HG02885 (cell line): ENCODE data around the gene HIP1R.

Source experiments
- ATAC-seq: cut with Tn5 transposase; IDR thresholded peaks from one replicate; pipeline ENCODE4 v1.9.1; 2021; ENCODE audit warnings: mild to moderate bottlenecking; ENCODE audit not compliant: unreplicated experiment, poor library complexity

Gene HIP1R

GRCh38 chr12:122830517-122831214 is 4.6 kb upstream of the HIP1R start:
- ATAC-seq: no peak

DNA sequence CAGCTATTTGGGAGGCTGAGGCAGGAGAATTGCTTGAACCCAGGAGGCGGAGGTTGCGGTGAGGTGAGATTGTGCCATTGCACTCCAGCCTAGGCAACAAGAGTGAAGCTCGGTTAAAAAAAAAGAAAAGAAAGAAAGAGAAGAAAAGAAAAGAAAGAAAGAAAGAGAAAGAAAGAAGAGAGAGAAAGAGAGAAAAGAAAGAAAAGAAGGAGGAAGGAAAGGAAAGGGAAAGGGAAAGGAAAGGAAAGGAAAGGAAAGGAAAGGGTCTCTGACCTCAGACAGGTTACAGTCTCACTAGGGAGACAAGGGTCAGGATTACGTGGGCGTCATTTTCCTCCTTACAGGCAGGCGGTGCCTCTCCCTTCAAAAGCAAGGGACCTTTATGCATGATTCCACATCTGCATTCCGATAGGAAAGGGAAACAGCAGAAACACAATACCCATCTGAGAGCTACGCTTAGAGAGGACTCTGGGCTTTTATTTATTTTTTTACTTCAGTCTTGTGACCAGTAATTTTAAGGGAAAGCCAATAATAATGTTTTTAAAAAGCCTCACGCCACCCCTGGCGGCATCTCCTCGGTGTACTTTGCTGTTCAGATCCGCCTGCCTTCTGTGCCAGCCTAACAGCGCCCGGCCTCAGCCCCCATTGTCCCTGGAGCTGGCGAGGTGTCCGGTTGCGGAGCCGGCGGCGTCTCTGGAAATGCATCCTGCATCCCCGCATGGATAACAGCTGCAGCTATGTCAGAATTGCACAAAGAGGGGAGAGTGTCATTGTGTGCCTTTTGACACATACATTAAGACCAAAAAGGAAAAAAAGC is 945 bp upstream of the HIP1R start:
- no peak for ATAC-seq

- no peak for ATAC-seq
Observed at GRCh38 chr12:122835750-122836026, 431 bp downstream of the HIP1R start.

GRCh38 chr12:122836027-122836921 is 1.0 kb downstream of the HIP1R start:
- no peak for ATAC-seq

GRCh38 chr12:122837306-122838265 is 2.3 kb downstream of the HIP1R start:
- no peak for ATAC-seq

DNA sequence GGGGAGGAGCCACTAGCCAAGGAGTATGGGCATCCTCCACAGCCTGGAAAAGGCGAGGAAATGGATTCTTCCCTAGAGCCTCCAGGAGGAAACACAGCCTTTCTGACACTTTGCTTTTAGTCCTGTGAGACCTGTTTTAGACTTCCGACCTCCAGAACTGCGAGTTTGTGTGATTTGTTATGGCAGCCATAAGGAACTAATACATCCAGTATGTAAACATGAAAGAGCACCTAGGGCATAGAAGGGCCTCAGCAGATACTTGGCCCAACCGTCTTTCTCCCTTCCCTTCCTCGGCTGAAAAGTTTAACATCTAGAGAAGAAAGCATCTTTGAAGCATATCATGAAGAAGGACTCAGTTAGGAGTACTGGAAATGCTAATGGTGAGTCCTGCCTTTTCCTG is 3.6 kb downstream of the HIP1R start:
- ATAC-seq: no peak

- no peak for ATAC-seq
Observed at GRCh38 chr12:122839907-122840554, 4.8 kb downstream of the HIP1R start.

- ATAC-seq: no peak
Observed at GRCh38 chr12:122840580-122841513, 5.6 kb downstream of the HIP1R start.

DNA sequence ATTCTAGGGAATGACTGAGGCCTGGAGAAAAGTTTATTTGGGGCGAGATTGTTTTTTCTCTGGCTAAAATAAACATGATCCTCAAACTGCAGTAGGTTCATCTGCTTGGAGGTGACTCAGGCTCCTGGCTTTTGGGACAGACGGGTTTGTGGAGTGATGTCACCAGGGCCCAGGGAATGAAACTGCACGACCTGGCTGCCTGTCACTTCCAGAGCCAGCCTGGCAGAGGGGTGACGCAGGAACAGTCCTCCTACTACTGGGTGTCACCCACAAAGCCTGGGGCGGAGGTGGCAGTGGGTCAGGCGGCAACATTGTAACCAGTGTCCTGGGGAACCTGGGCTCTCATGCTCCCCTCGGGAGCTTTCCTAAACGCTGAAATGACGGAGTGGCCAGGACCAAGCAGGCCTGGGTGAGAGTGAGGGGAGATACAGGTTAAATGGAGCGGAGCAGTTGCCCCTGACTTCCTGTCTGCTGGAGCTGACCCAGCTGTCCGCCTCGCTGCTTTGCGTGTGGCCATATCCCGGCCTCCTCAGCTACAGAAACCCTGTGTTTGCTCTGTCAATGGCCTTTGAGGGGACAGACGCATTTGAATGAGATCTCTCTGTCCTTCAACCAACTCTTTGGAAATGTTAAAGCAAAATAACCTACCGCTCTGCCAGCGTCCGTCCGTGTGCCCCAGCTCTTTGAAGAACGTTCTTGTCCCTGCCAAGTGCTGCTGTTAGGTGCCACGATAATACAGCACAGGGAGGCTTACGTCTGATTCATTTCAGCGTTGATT is 6.5 kb downstream of the HIP1R start:
- no peak for ATAC-seq

GRCh38 chr12:122842505-122843405 is 7.5 kb downstream of the HIP1R start:
- no peak for ATAC-seq

DNA sequence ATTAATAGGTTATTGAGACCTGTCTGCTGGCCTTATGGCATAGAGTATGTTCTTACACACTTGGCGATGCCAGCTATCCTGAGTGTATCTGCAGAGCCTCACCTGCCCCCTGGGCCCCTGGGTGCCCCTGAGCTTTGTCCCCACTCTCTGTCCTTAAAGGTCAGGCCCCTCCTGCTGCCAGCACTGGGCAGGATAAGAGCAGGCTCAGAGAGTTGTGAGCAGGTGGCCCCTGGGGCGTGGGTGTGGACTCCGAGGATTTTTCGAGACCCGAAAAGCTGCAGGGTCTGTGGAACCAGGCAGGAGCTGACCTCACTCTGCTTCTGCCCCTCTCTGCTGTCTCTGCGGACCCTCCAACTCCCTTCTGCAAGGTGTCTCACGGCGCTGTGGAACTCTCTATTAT is 8.2 kb downstream of the HIP1R start:
- no peak for ATAC-seq

- no peak for ATAC-seq
Observed at GRCh38 chr12:122844366-122844971, 9.2 kb downstream of the HIP1R start.

- no peak for ATAC-seq
Observed at GRCh38 chr12:122845041-122845864, 10.0 kb downstream of the HIP1R start.

DNA sequence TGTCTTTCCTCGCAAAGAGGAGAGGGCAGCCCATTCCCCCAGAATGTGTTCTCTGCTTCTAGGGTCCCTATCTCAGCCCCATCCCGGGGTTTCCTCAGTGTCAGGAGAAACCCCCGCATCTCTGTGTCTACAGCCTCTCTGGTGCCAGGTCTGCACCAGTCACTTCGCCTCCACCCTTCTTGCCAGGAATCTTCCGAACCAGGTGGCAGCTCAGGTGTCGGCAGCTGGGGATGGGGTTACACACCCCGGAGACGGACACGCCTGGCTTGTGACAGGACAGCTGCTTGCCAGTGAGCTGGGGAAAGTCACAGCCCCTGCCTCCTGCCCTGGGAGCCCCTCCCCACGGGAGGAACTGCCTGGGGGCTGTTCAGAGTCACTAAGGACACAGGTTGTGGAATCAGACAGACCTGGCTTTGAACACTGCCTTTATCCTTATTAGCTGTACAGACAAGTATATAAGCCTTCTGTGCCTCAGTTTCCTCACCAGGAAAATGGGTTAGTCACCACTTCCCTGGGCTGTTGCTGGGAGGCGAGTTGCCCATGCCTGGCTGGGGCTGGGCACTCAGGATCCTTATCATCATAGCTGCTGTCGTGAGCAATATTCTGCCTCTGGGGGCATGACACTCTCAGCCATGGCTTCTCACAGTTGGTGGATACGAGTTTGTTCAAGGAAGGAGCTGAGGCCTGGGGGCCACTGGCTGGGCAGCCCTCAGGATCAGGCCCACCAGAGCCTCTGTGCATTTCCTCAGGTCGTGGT is 10.8 kb downstream of the HIP1R start:
- ATAC-seq: no peak
